HCT116 (cell line): ENCODE results near the gene ALDH9A1. TPM values are rescaled to one million over a fixed set of nuclear protein-coding genes. Genes with fewer than 3 reads are reported as not detected.

Experiments used
- ATAC-seq: fragments of 200-7000 bp; cut with Tn5 transposase; 2 replicates; pipeline ENCODE4 v1.9.1; 2020; ENCODE audit warnings: mild to moderate bottlenecking, moderate library complexity
- BruUV-seq: library from RNA; stranded (reverse); fragments of 400-500 nt; replicated peaks from 2 replicates; lab custom pipeline; 2021; lab: Mats Ljungman, UMichigan
- CTCF ChIA-PET: fragments of 300-600 bp; sonication (Branson Sonifier 250); formaldehyde crosslinking; loops from one replicate; lab custom pipeline; 2021; ENCODE audit warnings: antibody characterized with exemption; lab: Charles Lee
- POLR2A ChIA-PET: fragments of 300-600, 350-600 bp; sonication (Branson Sonifier 250); formaldehyde crosslinking; loops from one replicate; lab custom pipeline; 2021; ENCODE audit warnings: antibody characterized with exemption; lab: Charles Lee
- RAD21 ChIA-PET, 2 experiments: fragments of 300-600 bp; sonication (Branson Sonifier 250); formaldehyde crosslinking; loops; one replicate each; lab custom pipeline; 2023; ENCODE audit warnings: low total read pairs in 2 of 2; ENCODE audit not compliant: uncharacterized antibody in 2 of 2, unreplicated experiment in 2 of 2, low non-redundant PET in 1 of 2; lab: Charles Lee
- DNase-seq: peaks from one replicate; pipeline ENCODE4 v3.0.0-alpha.2; 2010; ENCODE audit warnings: low read depth, low spot score
- H2AFZ ChIP-seq: fragments of 200-600 bp; shearing (Covaris generic), sonication (generic); 2 replicates; pipeline ENCODE4 v1.6.1; 2017; ENCODE audit warnings: low read depth, mixed run types, mixed read lengths, antibody characterized with exemption, low read length; ENCODE audit not compliant: poor library complexity, severe bottlenecking
- H3K27ac ChIP-seq: 2 replicates; pipeline ENCODE4 v1.5.1; 2012; ENCODE audit warnings: low read depth, low read length
- H3K27me3 ChIP-seq: fragments of 200-600 bp; sonication (generic); 2 replicates; pipeline ENCODE4 v1.6.1; 2016; ENCODE audit warnings: mixed run types, low read length, mixed read lengths; ENCODE audit not compliant: insufficient read depth
- H3K36me3 ChIP-seq, 2 experiments: fragments of 200-500 bp in 1 of 2; fragments of 200-600 bp in 1 of 2; sonication (Bioruptor generic) in 1 of 2; sonication (generic) in 1 of 2; 2 replicates each; pipeline versions ENCODE4 v1.5.1 to v1.6.1; 2014 to 2016; ENCODE audit warnings: low read length in 2 of 2, inconsistent platforms in 1 of 2, mixed read lengths in 1 of 2, mixed run types in 1 of 2; ENCODE audit not compliant: insufficient read depth in 2 of 2, control insufficient read depth in 1 of 2
- H3K4me1 ChIP-seq, 2 experiments: fragments of 200-600 bp in 1 of 2; sonication (generic) in 1 of 2; 2 replicates each; pipeline versions ENCODE4 v1.5.1 to v1.6.1; 2012 to 2017; ENCODE audit warnings: low read length in 2 of 2, inconsistent platforms in 1 of 2, mild to moderate bottlenecking in 1 of 2, mixed read lengths in 1 of 2, mixed run types in 1 of 2, moderate library complexity in 1 of 2; ENCODE audit not compliant: insufficient read depth in 2 of 2, control insufficient read depth in 1 of 2
- H3K4me2 ChIP-seq: fragments of 200-600 bp; sonication (generic); 2 replicates; pipeline ENCODE4 v1.6.1; 2017; ENCODE audit warnings: mixed run types, low read length, mixed read lengths
- H3K4me3 ChIP-seq, 2 experiments: fragments of 200-600 bp in 1 of 2; sonication (generic) in 1 of 2; replicated peaks in 1 of 2; 2 replicates each; pipeline ENCODE4 v1.5.1; 2011 to 2016; ENCODE audit warnings: low read length in 2 of 2, control low read depth in 1 of 2, low read depth in 1 of 2, mild to moderate bottlenecking in 1 of 2, mixed read lengths in 1 of 2, mixed run types in 1 of 2
- H3K79me2 ChIP-seq: fragments of 200-600 bp; sonication (generic); 2 replicates; pipeline ENCODE4 v1.6.1; 2017; ENCODE audit warnings: mild to moderate bottlenecking, mixed run types, low read length, moderate library complexity, mixed read lengths; ENCODE audit not compliant: insufficient read depth
- H3K9ac ChIP-seq: fragments of 200-600 bp; sonication (generic); 2 replicates; pipeline ENCODE4 v1.6.1; 2016; ENCODE audit warnings: low read length, mixed read lengths
- H3K9me2 ChIP-seq: fragments of 200-600 bp; sonication (generic), shearing (Covaris generic); 2 replicates; pipeline ENCODE4 v1.6.1; 2017; ENCODE audit warnings: mixed run types, mild to moderate bottlenecking, moderate library complexity; ENCODE audit not compliant: insufficient read depth
- H3K9me3 ChIP-seq, 2 experiments: fragments of 200-500 bp in 1 of 2; fragments of 200-600 bp in 1 of 2; sonication (Bioruptor generic) in 1 of 2; sonication (generic) in 1 of 2; 2 replicates each; pipeline ENCODE4 v1.6.1; 2014 to 2017; ENCODE audit warnings: low read length in 2 of 2, mixed read lengths in 2 of 2, inconsistent platforms in 1 of 2, low read depth in 1 of 2, mild to moderate bottlenecking in 1 of 2, mixed run types in 1 of 2, moderate library complexity in 1 of 2; ENCODE audit not compliant: control insufficient read depth in 1 of 2, insufficient read depth in 1 of 2
- H4K20me1 ChIP-seq: fragments of 200-600 bp; sonication (generic), shearing (Covaris generic); 2 replicates; pipeline ENCODE4 v1.6.1; 2017; ENCODE audit warnings: mixed run types, mild to moderate bottlenecking, moderate library complexity; ENCODE audit not compliant: insufficient read depth
- CBX3 ChIP-seq: IDR thresholded peaks from 2 replicates; pipeline ENCODE4 v1.6.1; 2012; ENCODE audit warnings: low read depth
- EZH2 ChIP-seq: fragments of 200-600 bp; sonication (generic); IDR thresholded peaks from 2 replicates; pipeline ENCODE4 v1.6.1; 2017; ENCODE audit warnings: antibody characterized with exemption, mixed run types
- FOSL1 ChIP-seq: IDR thresholded peaks from 2 replicates; pipeline ENCODE4 v1.6.1; 2012; ENCODE audit warnings: low read depth
- JUND ChIP-seq: IDR thresholded peaks from 2 replicates; pipeline ENCODE4 v1.6.1; 2012
- POLR2A ChIP-seq: IDR thresholded peaks from 2 replicates; pipeline ENCODE4 v1.7.0; 2011; ENCODE audit warnings: borderline replicate concordance; ENCODE audit not compliant: insufficient read depth, insufficient read length; ENCODE audit errors: extremely low read depth
- POLR2AphosphoS5 ChIP-seq: IDR thresholded peaks from 2 replicates; pipeline ENCODE4 v1.6.1; 2011; ENCODE audit warnings: mild to moderate bottlenecking, low read depth, low read length, moderate library complexity
- RAD21 ChIP-seq: IDR thresholded peaks from 2 replicates; pipeline ENCODE4 v1.6.1; 2012; ENCODE audit warnings: low read depth, mild to moderate bottlenecking
- SIN3A ChIP-seq: IDR thresholded peaks from 2 replicates; pipeline ENCODE4 v1.6.1; 2012; ENCODE audit warnings: low read depth
- SP1 ChIP-seq: IDR thresholded peaks from 2 replicates; pipeline ENCODE4 v1.6.1; 2012; ENCODE audit warnings: low read depth
- SRF ChIP-seq: IDR thresholded peaks from 2 replicates; pipeline ENCODE4 v1.6.1; 2012; ENCODE audit warnings: low read depth
- YY1 ChIP-seq: IDR thresholded peaks from 2 replicates; pipeline ENCODE4 v1.6.1; 2011; ENCODE audit warnings: low read length, low read depth, moderate library complexity, mild to moderate bottlenecking; ENCODE audit not compliant: insufficient replicate concordance; ENCODE audit errors: extremely low read depth
- ZBTB33 ChIP-seq: IDR thresholded peaks from 2 replicates; pipeline ENCODE4 v1.6.1; 2011; ENCODE audit warnings: mild to moderate bottlenecking, low read length, moderate library complexity; ENCODE audit not compliant: insufficient replicate concordance; ENCODE audit errors: extremely low read depth
- ZNF274 ChIP-seq: fragments of 200-500 bp; sonication (Bioruptor generic); IDR thresholded peaks from 2 replicates; pipeline ENCODE4 v1.6.1; 2014; ENCODE audit warnings: mild to moderate bottlenecking, low read depth, low read length, inconsistent platforms
- intact Hi-C: fragments of 100-400 bp; cut with micrococcal nuclease; formaldehyde crosslinking; loops from 2 replicates; pipeline ENCODE4 v1.10.0; 2022
- total RNA-seq: library from RNA; stranded (reverse); gene quantifications from one replicate; pipeline ENCODE4 v1.2.1, GENCODE V29; 2021; ENCODE audit not compliant: unreplicated experiment
- TF ChIP-seq, protein P1 (sequence below): IDR thresholded peaks from 2 replicates; pipeline ENCODE4 v1.6.1; 2012; ENCODE audit warnings: low read depth
- TF ChIP-seq, protein P2 (sequence below): IDR thresholded peaks from 2 replicates; pipeline ENCODE4 v1.6.1; 2012

ALDH9A1 gene
- total RNA-seq, 1 experiment from 2014 or later = 46.0 TPM

GRCh38 chr1:165616987-165617546 lies 81.3 kb downstream of the ALDH9A1 start:
- ATAC-seq = no peak
- Histone ChIP-seq H3K9me3 (no peaks in the 10 kb centered on the region), H3K36me3 (no peaks in the 10 kb centered on the region), H3K4me2 (no peak overlapping the region), H3K27ac (no peak overlapping the region), H3K79me2 (no peaks in the 10 kb centered on the region), H2AFZ (no peak overlapping the region), H3K4me3 (no peak overlapping the region), H3K4me1 (no peaks in the 10 kb centered on the region), H3K9ac (no peak overlapping the region), H3K9me2 (no peaks in the 10 kb centered on the region), H3K27me3 (0 out of 2 replicates have a peak, but pooled peaks cover 4% of the 10 kb centered on the region), H4K20me1 (no peaks in the 10 kb centered on the region)
- ChIA-PET RAD21 (no interaction called here), POLR2A (no interaction called here), CTCF (interaction anchor here (0.9 kb wide), 1 partner anchor 15 kb away, joined by 3 read pairs; no protein-coding TSS in a partner anchor)
- no TSS peak for BruUV-seq
- TF ChIP-seq SIN3A (no peak), SP1 (no peak), POLR2A (no peak), FOSL1 (no peak), CBX3 (no peak), SRF (no peak), ZNF274 (no peak), RAD21 (no peak)
- no peak for DNase-seq
- intact Hi-C loops = no loop called here

- no peaks in the 10 kb centered on the region for H3K9me2 ChIP-seq
- H3K4me1 ChIP-seq = no peaks in the 10 kb centered on the region
- ATAC-seq = no peak
- H2AFZ ChIP-seq = no peak overlapping the region
- no peaks in the 10 kb centered on the region for H4K20me1 ChIP-seq
- H3K36me3 ChIP-seq = no peaks in the 10 kb centered on the region
- no peak for DNase-seq
- ChIA-PET RAD21 (no interaction called here), POLR2A (no interaction called here), CTCF (no interaction called here)
- 0 out of 2 replicates have a peak, but pooled peaks cover 4% of the 10 kb centered on the region for H3K27me3 ChIP-seq
- no peak overlapping the region for H3K27ac ChIP-seq
- H3K79me2 ChIP-seq = no peaks in the 10 kb centered on the region
- H3K4me3 ChIP-seq = no peak overlapping the region
- intact Hi-C loops = no loop called here
- H3K9ac ChIP-seq = no peak overlapping the region
- H3K4me2 ChIP-seq = no peak overlapping the region
- H3K9me3 ChIP-seq = no peaks in the 10 kb centered on the region
- no TSS peak for BruUV-seq
- no peak for TF ChIP-seq EZH2
- no peak for TF ChIP-seq POLR2A
- TF ChIP-seq, protein P1, sequence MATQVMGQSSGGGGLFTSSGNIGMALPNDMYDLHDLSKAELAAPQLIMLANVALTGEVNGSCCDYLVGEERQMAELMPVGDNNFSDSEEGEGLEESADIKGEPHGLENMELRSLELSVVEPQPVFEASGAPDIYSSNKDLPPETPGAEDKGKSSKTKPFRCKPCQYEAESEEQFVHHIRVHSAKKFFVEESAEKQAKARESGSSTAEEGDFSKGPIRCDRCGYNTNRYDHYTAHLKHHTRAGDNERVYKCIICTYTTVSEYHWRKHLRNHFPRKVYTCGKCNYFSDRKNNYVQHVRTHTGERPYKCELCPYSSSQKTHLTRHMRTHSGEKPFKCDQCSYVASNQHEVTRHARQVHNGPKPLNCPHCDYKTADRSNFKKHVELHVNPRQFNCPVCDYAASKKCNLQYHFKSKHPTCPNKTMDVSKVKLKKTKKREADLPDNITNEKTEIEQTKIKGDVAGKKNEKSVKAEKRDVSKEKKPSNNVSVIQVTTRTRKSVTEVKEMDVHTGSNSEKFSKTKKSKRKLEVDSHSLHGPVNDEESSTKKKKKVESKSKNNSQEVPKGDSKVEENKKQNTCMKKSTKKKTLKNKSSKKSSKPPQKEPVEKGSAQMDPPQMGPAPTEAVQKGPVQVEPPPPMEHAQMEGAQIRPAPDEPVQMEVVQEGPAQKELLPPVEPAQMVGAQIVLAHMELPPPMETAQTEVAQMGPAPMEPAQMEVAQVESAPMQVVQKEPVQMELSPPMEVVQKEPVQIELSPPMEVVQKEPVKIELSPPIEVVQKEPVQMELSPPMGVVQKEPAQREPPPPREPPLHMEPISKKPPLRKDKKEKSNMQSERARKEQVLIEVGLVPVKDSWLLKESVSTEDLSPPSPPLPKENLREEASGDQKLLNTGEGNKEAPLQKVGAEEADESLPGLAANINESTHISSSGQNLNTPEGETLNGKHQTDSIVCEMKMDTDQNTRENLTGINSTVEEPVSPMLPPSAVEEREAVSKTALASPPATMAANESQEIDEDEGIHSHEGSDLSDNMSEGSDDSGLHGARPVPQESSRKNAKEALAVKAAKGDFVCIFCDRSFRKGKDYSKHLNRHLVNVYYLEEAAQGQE = no peak
- no peak for TF ChIP-seq SIN3A
- no peak for TF ChIP-seq YY1
- no peak for TF ChIP-seq JUND
- no peak for TF ChIP-seq POLR2AphosphoS5
- no peak for TF ChIP-seq ZBTB33
- TF ChIP-seq, protein P2, sequence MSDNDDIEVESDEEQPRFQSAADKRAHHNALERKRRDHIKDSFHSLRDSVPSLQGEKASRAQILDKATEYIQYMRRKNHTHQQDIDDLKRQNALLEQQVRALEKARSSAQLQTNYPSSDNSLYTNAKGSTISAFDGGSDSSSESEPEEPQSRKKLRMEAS = no peak
- TF ChIP-seq ZNF274 = no peak
These were observed 82.2 kb downstream of the ALDH9A1 start for GRCh38 chr1:165616054-165616612.
